Hepatic stellate cell (primary cell): Measurements from ENCODE around the gene SHC3.

Experiments
- DNase-seq: peaks from one replicate; pipeline ENCODE4 v3.0.0; 2011; ENCODE audit warnings: low spot score

The SHC3 gene

DNA sequence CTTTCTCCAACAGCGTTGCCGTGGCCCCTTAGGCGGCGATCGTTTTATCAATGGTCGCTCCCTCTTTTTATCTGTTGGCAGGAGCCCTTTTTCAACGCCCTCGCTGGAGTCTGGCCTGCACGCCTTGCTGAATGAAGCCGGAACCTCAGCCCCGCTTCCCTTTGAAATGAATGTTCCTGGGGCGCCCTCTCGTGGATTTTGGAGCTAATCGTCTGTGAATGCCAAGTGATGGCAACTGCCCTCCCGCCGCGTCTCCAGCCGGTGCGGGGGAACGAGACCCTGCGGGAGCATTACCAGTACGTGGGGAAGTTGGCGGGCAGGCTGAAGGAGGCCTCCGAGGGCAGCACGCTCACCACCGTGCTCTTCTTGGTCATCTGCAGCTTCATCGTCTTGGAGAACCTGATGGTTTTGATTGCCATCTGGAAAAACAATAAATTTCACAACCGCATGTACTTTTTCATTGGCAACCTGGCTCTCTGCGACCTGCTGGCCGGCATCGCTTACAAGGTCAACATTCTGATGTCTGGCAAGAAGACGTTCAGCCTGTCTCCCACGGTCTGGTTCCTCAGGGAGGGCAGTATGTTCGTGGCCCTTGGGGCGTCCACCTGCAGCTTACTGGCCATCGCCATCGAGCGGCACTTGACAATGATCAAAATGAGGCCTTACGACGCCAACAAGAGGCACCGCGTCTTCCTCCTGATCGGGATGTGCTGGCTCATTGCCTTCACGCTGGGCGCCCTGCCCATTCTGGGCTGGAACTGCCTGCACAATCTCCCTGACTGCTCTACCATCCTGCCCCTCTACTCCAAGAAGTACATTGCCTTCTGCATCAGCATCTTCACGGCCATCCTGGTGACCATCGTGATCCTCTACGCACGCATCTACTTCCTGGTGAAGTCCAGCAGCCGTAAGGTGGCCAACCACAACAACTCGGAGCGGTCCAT, 177.4 kb downstream of the SHC3 start:
- DNase-seq = peak; percentile 84

DNA sequence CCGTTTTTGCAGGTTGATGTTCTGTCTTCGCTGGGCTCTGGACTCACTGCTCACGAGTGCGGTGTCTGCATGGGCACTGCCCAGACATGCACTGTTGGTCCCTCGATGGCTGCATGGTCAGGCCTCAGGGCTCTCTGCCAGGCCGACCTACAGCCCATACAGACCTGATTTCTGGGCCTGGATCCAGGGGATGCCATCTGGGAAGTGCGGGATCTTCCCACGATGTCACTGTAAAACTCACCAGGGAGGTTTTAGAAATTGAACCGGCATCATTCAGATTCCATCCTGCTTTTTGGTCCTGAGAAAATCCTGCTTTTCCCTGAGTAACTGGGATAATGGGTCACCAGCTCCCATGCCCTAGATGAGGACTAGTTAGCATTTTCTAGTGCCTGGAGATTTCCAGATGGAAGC, 178.2 kb downstream of the SHC3 start:
- DNase-seq = no peak

DNA sequence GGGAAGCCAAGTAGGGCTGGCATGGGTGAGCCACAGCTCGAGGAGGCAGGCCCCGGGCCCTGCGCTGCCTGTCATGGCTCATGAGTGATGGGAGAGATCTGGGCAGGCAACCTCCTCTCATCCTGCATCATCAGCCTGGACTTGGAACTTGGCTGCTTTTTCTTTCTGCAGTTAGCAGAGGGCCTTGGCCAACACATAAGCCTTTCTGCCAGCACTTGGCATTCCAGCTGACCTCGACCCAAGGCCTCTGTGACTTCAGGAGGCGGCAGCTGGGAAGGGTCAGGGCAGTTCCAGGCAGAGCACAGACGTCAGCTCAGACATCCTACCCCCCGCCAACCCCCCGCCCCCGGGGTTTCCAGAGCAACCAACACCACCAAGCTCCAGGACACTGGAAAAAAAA, 179.7 kb downstream of the SHC3 start:
- DNase-seq = no peak

DNA sequence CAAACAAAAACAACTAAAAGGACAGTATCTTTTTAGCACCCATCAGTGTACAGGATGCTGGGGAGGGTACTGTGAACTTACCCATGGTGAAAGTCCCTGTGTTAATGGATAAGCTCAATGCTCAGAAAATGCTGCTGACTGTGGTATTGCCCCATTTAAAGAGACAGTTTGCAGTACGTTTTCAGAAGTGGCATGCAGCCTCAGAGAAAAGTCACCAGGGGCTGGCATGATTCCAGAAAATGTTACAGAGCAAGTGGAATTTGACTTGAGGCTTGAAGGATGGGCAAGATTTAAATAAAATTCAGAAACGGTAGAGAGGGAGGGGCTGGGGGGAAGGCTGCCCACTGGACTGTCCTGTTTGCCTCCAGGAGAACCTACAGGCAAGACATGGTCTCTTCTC, 180.1 kb downstream of the SHC3 start:
- no peak for DNase-seq

DNA sequence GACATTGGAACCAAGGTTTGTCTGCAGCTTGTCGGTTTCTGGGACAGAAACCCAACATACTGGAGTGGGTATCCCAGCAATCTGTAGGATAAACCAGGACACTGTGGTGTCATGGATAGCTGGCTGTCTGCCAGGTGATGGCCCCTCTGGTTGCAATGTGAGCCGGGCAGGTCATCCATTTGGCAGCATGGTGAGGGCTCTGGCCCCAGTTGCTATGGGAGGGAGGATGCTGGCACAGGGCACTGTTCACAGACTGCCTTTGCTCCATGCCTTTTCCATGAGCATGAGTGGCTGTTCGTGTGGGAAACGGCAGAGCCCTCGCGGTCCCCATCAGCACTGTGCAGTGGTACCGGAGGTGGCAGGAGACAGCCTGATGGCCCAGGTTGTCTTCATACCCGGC, 181.0 kb downstream of the SHC3 start:
- no peak for DNase-seq

DNA sequence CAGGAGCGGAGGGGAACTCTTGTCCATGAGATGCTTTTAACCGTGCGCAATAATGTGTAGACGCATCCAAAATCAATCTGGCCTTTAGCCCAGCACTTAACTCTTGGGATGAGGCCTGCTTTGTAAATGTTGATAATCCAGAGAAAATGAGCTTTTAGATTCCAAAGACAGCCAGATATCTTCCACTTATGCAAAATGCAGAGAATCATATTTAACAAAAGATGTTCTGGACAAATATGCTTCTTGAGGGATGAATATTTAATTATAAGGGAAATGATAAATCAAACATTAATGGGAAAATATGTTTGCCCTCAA, 181.7 kb downstream of the SHC3 start:
- DNase-seq = no peak

DNA sequence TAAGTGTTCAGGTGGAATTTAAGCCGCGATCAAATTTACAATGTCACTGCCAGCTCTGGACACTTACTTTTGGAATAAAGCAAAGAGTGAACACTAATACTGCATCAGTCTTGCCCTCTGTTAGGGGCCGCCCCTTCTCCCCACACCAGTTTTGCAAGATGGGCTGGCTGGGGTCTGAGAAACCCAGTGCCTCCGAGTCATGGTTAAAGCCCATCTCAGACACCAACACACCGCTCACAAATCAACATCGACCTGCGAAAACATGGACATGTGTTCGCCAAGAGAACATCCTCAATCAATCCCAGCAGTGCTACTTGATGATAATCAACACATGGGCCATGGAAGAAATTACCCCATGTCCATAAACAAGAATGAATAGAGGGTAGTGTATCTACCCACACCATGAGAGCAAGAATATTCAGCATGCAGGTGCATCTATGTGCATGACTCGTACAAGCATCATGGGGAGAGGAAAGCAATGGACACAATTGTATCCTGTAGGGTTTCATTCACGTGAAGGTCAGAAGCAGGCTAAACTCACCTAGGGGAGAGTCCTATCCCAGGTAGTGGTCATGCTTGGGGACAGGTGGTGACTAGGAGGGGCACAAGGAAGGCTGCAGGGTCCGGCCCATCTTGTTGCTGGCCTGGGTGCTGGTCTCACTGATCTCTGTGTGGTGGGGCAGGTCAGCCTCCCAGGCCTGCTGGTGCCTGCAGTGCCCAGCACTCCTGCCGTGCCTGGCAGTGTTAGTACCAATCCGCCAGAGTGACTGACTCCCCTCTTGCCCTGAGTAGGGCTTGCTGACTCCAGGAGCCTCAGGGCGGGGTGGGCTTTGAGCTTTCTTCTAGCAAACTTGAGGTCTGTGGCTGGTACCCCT, 182.3 kb downstream of the SHC3 start:
- DNase-seq = no peak

DNA sequence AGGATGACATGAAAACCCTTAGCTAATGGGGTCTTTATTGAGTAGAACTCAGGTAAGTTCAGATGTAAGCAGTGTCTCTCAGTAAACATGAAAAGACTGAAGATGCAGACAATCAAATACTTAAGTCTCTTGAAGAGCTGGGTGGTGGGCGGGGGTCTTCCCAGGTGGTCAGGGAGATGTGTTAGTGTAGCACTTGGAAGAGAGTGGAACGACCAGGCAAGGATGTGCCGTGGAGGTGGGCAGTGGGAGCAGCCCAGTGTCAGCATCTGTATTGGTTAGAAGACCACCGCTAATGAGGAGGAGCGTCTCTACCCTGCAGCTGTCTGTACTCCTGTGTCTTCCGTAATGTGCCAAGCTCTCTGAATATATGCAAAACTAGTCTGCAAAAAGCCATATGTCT, 183.0 kb downstream of the SHC3 start:
- no peak for DNase-seq

DNA sequence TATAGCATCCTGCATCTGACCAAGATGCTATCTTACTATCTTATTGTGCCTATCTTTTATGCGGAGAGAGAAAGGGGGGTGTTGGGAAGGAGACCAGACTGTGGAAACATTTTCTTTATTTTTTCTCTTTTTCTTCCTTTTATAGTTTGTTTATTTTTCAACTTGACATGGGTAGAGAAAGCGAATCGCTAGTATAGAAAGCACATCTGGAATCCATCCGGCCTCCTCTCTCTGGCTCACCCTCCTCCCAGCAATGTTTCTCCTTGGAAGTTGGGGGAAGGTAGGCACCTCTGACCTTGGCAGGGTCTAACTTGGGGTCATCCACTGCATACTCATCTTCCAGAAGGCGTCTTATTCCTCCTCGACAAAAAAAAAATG, 183.4 kb downstream of the SHC3 start:
- DNase-seq = no peak

DNA sequence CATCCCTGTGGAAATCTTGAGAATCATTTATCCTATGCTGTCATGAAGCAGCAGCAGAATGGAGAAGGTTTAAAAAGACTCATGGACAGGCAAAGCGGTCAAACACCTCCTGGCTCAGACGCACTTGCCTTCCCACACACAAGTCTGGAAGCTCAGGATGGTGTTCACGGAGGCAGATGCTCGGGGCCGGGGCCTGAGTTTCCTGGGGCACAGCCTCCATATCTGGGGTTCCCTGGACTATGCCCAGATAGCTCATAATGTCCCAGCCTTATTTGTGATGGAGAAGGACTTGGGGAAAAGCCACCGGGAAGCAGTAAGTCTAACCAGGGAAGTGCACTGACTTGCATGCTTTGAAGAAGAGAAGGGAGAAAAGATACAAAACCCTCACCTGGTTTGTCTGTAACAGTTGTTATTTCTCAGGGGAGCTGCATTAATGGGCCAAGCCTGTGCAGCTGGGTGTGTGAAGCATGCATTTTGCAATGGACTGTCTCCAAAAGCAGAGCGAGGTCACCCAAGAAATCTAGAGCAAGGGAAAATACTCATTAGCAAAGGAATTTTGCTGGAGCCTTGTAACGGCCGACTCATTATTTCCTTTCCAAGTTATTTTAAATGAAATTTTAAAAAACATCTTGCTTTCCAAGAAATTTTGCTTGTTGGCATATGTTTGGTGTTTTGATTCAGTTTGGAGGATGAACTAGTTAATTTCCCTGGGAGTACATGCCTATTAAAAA, 184.0 kb downstream of the SHC3 start:
- DNase-seq = no peak

DNA sequence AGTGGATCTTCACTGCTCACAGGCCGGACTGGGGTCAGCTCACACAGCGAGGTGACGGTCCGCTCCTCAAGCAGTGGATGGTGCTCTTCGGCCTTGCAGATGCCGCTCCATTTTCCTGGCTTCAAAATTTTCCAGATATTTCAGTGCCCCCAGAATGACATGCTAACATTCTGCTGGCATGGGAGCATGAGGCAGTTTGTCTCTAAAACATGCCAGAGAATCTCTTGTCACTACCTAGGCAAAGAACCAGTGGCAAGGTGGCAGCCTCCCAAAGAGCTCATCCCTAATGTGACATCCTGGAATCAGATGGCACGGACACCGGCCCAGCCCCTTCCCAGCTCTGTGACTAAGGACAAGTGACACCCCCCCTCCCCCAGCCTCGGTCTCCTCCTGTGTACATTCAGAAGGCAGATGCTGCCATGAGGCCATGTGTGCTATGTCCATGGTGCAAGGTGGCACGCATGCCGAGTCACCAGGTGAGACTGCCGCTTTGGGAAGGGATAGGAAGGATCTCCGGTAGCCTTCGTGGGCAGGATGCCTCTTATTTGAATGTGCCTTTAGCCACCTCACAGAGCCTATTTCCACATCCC, 184.7 kb downstream of the SHC3 start:
- no peak for DNase-seq

DNA sequence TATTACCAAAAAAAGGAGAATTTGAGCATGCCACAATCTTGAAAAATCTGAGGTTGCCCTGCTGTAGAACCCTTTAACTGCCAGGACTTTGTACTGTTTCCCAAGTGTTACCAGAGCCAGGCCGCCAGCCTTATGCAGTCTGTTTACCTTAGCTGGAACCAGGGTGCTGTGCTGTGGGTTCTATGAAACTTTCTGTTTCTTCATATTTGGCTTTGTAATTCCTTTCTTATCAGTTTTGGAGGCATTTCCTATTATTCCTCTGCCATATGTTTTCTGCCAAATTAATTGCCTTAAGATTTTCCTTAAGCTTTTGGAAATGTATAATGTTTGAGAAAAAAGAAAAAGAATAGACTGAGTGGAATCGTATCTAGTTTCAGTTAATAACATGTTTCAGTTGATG, 185.3 kb downstream of the SHC3 start:
- DNase-seq = no peak

DNA sequence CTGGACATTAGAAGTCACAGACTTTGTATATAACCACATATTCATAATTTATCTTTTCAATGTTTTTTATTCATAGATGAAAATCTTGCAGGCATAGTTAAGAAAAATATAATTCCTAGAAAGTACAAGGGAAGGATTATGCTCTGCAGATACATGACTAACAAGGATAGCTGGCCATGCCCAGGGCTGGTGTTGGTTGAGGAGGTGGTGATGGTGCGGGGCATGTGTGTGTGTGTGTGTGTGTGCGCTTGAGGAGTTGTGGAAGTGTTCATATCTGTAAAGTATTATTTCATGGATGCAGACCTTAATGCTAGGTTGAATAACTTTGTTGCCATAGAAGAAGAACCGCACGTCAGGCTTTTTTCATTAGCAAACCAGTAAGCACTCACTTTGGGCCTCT, 186.1 kb downstream of the SHC3 start:
- no peak for DNase-seq

DNA sequence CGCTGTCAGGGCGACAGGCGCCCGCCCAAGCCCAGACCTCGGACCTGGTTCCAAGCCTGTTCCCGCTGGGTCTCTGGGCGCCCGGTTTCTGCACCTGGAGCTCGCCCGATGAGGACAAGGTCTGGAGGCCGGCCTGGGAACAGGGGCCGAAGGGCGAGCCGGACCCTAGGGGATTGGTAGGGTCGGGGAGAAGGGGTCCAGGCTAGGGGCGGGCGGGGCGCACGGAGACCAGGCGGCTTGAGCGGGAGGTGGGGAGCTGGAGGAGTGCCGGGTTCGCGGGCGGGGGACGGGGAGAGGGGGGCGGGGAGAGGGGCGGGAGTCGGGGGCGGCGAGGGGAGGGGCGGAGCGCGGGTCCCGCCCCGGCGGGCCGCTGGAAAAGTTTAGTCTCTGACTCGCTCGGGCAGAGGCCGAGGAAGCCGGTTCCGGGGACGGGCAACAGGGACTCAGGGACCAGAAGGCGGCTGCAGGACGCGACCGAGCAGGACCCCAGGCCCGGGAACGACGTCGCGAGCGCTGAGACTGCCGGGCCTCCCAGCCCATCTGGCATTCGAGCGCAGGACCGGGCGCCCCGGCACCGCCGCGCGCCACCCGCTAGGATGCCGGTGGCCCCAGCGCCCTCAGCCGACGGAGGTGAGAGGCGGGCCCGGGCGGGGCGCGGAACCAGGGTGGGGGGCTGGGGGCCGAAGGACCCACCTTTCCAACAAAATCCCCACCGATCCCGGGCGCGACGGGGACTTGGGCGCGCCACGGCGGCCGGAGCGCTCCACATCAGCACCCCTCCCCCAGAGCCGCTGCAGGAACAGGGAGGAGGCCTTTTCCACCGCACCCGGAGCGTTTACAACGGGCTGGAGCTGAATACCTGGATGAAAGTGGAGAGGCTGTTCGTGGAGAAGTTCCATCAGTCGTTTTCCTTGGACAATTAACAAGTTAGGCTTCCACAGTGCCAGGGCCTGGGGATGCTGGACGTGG, 187.3 kb downstream of the SHC3 start, which contains the start of gene S1PR3:
S1PR3 (plus strand) TSS at position 403 of the 969 bp plus-strand sequence. CDS start 9,733 bp downstream, outside the sequence.
- peak; percentile 54 for DNase-seq

DNA sequence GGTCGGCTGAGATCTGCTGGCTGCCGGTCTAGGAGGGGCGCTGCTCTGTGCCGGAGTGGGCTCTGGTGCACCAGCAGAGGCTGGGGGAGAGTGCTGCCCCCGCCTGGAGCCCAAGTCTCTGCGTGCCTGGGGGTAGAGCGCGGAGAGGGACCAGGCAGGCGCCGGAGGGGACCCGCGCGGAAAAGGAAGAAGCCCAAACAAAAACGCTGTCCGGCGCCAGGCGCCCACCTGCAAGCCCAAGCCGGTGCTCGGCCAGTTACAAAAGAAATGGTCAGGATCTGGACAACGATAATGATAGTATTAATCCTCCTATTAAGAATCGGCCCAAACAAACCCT, 187.9 kb downstream of the SHC3 start:
- DNase-seq = no peak

DNA sequence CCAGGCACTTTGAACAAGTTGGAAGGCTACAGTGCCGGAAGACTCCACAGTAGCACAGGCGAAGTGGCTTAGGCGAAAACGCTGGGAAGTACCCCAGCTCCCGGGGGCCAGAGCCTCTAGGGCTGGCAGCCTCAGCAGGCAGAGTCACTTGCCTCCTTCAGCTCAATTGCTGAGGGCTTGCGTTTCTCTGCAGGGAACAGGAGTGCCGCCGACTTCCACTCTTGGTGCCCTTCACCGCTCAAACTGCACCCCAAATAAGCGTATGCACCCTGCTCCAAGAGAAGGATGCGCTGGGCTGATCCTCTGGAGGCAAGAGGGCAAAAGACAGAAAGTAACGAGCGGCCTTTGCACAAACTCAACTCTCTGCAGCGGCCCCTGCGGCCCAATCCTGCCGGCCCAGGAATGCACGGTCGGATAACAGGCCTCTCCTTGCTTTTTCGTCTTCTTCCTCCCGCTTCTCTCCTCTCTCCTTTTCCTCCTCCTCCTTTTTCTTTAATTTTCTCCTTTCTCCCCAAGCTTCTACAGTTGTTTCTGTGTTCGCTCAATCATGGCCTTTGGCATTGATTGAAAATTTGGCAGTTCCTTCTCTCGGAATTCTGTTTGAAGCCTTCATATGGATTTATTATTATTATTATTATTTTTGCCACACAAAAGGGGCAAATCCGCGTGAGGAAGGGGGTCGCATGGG, 188.4 kb downstream of the SHC3 start:
- DNase-seq = no peak

DNA sequence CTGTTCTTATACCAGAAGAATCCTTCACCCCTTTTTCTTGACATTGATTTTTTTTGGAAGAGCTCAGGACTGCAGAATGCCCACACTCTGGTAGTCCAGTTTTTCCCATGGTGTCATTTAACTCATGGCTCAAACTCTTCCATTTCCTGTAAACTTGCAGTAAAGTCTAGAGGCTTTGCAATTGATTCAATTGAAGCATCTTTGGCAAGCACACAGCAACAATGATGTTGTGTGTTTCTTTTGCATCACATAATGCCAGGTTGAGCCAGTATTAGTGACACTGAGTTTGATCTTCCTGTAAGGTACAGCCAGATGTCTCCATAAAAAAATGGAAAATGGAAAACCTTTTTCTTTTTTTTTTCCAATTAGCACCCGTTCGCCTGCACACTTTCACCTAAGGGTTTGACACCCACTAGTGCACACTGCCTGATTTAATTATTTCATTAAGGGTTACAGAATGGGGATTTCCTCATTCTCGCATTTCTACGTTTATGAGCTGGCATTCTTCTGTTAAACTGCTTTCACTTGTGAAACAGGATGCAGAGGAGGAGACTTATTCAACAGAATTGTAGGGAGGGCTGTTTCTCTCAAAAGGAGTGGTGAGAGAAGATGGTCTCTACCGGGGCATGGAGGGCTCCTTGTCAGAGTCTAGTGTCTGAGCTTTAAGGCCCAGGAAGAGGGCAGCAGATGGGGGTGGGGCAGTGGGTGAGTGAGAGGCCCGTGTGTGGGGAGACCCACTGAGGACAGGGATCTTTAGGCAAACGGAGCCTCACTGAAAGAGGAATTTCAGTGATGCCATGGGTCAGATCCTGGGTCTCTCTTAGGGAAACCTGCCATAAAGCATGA, 189.6 kb downstream of the SHC3 start:
- DNase-seq = peak; percentile 40

DNA sequence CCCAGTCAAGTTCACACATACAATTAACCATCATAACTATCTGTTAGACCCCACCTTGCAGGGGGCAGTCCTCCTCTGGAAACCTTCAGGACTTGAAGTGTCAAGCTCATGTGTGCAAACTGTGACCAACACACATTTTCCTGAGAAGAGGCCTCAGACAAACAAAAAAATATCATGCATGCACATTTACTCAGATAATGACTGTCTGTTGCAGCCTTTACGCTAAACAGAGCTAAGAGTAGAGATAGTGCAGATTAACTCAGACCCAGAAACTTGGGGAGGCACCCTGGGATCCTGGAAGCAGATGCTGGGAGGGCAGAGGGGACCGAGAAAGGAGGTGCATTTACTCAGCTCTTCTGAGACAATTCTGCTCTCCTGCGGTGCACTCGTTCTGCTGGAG, 191.0 kb downstream of the SHC3 start:
- no peak for DNase-seq

DNA sequence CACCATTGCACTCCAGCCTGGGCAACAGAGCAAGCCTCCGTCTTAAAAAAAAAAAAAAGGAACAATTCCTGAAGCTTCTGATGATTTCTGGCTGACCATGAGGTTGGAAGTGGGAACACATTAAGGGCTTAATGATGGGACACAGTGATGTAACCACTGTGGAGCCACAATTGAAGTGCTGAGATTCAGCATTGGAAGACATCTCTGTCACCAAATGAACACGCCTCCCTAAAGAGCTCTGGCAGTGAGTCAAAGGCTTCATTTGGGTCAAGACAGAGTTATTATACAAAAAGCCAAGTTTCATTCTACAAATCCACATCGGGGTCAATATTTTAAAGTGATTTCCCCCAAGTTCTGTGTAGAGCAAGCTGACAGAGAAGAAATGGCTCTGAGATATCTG, 191.8 kb downstream of the SHC3 start:
- no peak for DNase-seq
